Suprapubic skin (tissue), 3 donors: ENCODE measurements around the gene ERF.

ENCODE experiments used
- POLR2AphosphoS5 ChIP-seq, 3 donors: sonication (generic); formaldehyde crosslinking; IDR thresholded peaks; one replicate each; pipeline ENCODE4 v1.6.1; 2017; ENCODE audit warnings: antibody characterized with exemption in 3 of 3
- TF ChIP-seq, protein P1 (sequence below), 2 donors: fragments of 200-600 bp in 1 of 2; fragments of 450-650 bp in 1 of 2; sonication (generic) in 1 of 2; IDR thresholded peaks; one replicate each; pipeline ENCODE4 v1.5.1; 2016 to 2019; ENCODE audit warnings: antibody characterized with exemption in 2 of 2, mild to moderate bottlenecking in 1 of 2, moderate library complexity in 1 of 2

- TF ChIP-seq, protein P1, sequence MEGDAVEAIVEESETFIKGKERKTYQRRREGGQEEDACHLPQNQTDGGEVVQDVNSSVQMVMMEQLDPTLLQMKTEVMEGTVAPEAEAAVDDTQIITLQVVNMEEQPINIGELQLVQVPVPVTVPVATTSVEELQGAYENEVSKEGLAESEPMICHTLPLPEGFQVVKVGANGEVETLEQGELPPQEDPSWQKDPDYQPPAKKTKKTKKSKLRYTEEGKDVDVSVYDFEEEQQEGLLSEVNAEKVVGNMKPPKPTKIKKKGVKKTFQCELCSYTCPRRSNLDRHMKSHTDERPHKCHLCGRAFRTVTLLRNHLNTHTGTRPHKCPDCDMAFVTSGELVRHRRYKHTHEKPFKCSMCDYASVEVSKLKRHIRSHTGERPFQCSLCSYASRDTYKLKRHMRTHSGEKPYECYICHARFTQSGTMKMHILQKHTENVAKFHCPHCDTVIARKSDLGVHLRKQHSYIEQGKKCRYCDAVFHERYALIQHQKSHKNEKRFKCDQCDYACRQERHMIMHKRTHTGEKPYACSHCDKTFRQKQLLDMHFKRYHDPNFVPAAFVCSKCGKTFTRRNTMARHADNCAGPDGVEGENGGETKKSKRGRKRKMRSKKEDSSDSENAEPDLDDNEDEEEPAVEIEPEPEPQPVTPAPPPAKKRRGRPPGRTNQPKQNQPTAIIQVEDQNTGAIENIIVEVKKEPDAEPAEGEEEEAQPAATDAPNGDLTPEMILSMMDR (IDR thresholded peaks at IDR 0.05), result no peak
- TF ChIP-seq POLR2AphosphoS5 (IDR thresholded peaks at IDR 0.05), result no peak
These were observed 47.8 kb downstream of the ERF start for GRCh38 chr19:42206871-42207755.
